Keratinocyte (primary cell): ENCODE data around the gene CYP4X1.

ENCODE experiments used
- EZH2 ChIP-seq: IDR thresholded peaks from one replicate; pipeline ENCODE4 v1.6.1; 2012; ENCODE audit warnings: inconsistent platforms, mild to moderate bottlenecking, low read length, moderate library complexity
- TF ChIP-seq, protein P1 (sequence below), 3 experiments: IDR thresholded peaks in 1 of 3; conservative IDR thresholded peaks in 1 of 3; optimal IDR thresholded peaks in 1 of 3; 2 replicates in 2 of 3; 3 replicates in 1 of 3; pipeline versions ENCODE3 to v1.5.1; 2011; ENCODE audit warnings: low read length in 3 of 3, mild to moderate bottlenecking in 3 of 3, moderate library complexity in 2 of 3, control low read depth in 1 of 3, inconsistent platforms in 1 of 3; ENCODE audit not compliant: insufficient read depth in 2 of 3; ENCODE audit errors: extremely low read depth in 1 of 3

DNA sequence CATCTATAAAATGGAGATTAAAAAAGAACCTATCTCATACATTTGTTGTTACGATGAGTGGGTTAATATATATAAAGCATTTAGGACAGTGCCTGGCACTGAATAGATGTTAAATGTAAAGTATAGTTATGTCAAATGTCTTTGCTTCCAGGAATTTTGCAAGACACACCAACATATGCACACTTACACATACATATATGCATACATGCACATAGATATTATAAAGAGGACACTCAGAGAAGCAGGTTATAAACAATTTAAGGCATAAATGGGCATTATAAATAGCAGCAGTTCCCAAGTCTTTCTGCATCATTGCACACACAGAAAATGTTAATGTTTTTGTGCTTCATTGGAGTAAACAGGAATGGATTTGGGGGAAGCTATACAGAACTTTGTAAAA is 13.3 kb downstream of the CYP4X1 start:
- TF ChIP-seq, protein P1, sequence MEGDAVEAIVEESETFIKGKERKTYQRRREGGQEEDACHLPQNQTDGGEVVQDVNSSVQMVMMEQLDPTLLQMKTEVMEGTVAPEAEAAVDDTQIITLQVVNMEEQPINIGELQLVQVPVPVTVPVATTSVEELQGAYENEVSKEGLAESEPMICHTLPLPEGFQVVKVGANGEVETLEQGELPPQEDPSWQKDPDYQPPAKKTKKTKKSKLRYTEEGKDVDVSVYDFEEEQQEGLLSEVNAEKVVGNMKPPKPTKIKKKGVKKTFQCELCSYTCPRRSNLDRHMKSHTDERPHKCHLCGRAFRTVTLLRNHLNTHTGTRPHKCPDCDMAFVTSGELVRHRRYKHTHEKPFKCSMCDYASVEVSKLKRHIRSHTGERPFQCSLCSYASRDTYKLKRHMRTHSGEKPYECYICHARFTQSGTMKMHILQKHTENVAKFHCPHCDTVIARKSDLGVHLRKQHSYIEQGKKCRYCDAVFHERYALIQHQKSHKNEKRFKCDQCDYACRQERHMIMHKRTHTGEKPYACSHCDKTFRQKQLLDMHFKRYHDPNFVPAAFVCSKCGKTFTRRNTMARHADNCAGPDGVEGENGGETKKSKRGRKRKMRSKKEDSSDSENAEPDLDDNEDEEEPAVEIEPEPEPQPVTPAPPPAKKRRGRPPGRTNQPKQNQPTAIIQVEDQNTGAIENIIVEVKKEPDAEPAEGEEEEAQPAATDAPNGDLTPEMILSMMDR (optimal IDR thresholded peaks at IDR 0.05 in 1 of 3, IDR thresholded peaks at IDR 0.05 in 1 of 3, conservative IDR thresholded peaks at IDR 0.05 in 1 of 3; ENCODE audit: extremely low read depth in 1 of 3, insufficient read depth in 2 of 3, low read length in 3 of 3), result no peak
- TF ChIP-seq EZH2, result no peak
